Stimulated activated CD8-positive, alpha-beta memory T cell treated with anti-CD3 and anti-CD28 coated beads, Interleukin-7, amount 100 ng/mL, for 4 hours (primary cell): Measurements from ENCODE around the gene DNAAF2.
"Not testable (repeated sequence)": the region's sequence is repeated elsewhere in the genome, so short reads cannot be mapped to it uniquely, and the experiment has no call there.

Experiments used
- DNase-seq, 2 donors: peaks; one replicate each; pipeline ENCODE4 v3.0.0-alpha.2; 2020; ENCODE audit warnings: low read depth in 2 of 2

Gene DNAAF2

GRCh38 chr14:49621114-49621881, 13.7 kb downstream of the DNAAF2 start:
- DNase-seq: peak in 1 of 2 donors; percentile 57

- DNase-seq: peak; percentile 90 to 93
Observed at GRCh38 chr14:49620182-49621113, 14.6 kb downstream of the DNAAF2 start, which contains the start of the genes MGAT2 and RPL36AL. MGAT2 (plus strand) TSS chr14:49620799; CDS start chr14:49621269, 470 bp downstream. RPL36AL (minus strand) TSS chr14:49620626; CDS start chr14:49619104, 1,522 bp downstream.

- no peak for DNase-seq
Observed at GRCh38 chr14:49619730-49620129, 15.3 kb downstream of the DNAAF2 start.

- DNase-seq: not testable (repeated sequence)
Observed at GRCh38 chr14:49619273-49619672, 15.8 kb downstream of the DNAAF2 start.

GRCh38 chr14:49617852-49618519, 17.1 kb downstream of the DNAAF2 start:
- DNase-seq: no peak

- no peak for DNase-seq
Observed at GRCh38 chr14:49615776-49616175, 19.3 kb downstream of the DNAAF2 start.

- DNase-seq: no peak
Observed at GRCh38 chr14:49614196-49614595, 20.8 kb downstream of the DNAAF2 start.

GRCh38 chr14:49612671-49613070, 22.4 kb downstream of the DNAAF2 start:
- DNase-seq: no peak

GRCh38 chr14:49612251-49612650, 22.8 kb downstream of the DNAAF2 start:
- no peak for DNase-seq

GRCh38 chr14:49607583-49607982, 27.5 kb downstream of the DNAAF2 start:
- DNase-seq: no peak

- peak; percentile 69 to 73 for DNase-seq
Observed at GRCh38 chr14:49598485-49599300, 36.4 kb downstream of the DNAAF2 start, which contains the start of gene LRR1. LRR1 (plus strand) TSS chr14:49598940; CDS start chr14:49599021, 81 bp downstream.

- DNase-seq: no peak
Observed at GRCh38 chr14:49598189-49598484, 36.9 kb downstream of the DNAAF2 start.

GRCh38 chr14:49594347-49595091, 40.5 kb downstream of the DNAAF2 start:
- no peak for DNase-seq

- DNase-seq: no peak
Observed at GRCh38 chr14:49593016-49593415, 42.0 kb downstream of the DNAAF2 start.

- DNase-seq: no peak
Observed at GRCh38 chr14:49589387-49589786, 45.7 kb downstream of the DNAAF2 start.

- peak in 1 of 2 donors; percentile 32 for DNase-seq
Observed at GRCh38 chr14:49586673-49587460, 48.2 kb downstream of the DNAAF2 start.

- DNase-seq: peak; percentile 95 to 98
Observed at GRCh38 chr14:49585803-49586672, 49.0 kb downstream of the DNAAF2 start, which contains the start of gene RPS29. RPS29 (minus strand) TSS chr14:49586380; CDS start chr14:49586346, 34 bp downstream.

GRCh38 chr14:49584981-49585640, 49.9 kb downstream of the DNAAF2 start:
- DNase-seq: not testable (repeated sequence)
